HUES48 (cell line): ENCODE data around the gene GRIA3.

Experiments
- H3K27ac ChIP-seq: one replicate; pipeline ENCODE4 v1.7.0; 2013; ENCODE audit warnings: low read depth, low read length, inconsistent platforms
- H3K27me3 ChIP-seq: 2 replicates; pipeline ENCODE4 v1.6.1; 2013; ENCODE audit warnings: mild to moderate bottlenecking, low read length; ENCODE audit not compliant: control insufficient read depth, insufficient read depth
- H3K36me3 ChIP-seq: 2 replicates; pipeline ENCODE4 v1.6.1; 2013; ENCODE audit warnings: low read length; ENCODE audit not compliant: control insufficient read depth, insufficient read depth
- H3K4me1 ChIP-seq: 2 replicates; pipeline ENCODE4 v1.6.1; 2013; ENCODE audit warnings: mild to moderate bottlenecking, low read length; ENCODE audit not compliant: control insufficient read depth, insufficient read depth
- H3K4me3 ChIP-seq: 2 replicates; pipeline ENCODE4 v1.5.1; 2013; ENCODE audit warnings: mild to moderate bottlenecking, low read depth, low read length
- H3K9ac ChIP-seq: 2 replicates; pipeline ENCODE4 v1.6.1; 2013; ENCODE audit warnings: mild to moderate bottlenecking, low read depth, low read length, moderate library complexity
- H3K9me3 ChIP-seq: 2 replicates; pipeline ENCODE4 v1.6.1; 2013; ENCODE audit warnings: low read length; ENCODE audit not compliant: control insufficient read depth, insufficient read depth

Gene GRIA3

GRCh38 chrX:123171781-123172180 is 12.3 kb upstream of the GRIA3 start:
- H3K36me3 ChIP-seq = no peaks in the 10 kb centered on the region
- H3K4me1 ChIP-seq = peaks cover 18% of the 10 kb centered on the region
- no peak overlapping the region for H3K4me3 ChIP-seq
- no peak overlapping the region for H3K9ac ChIP-seq
- H3K9me3 ChIP-seq = no peaks in the 10 kb centered on the region
- H3K27me3 ChIP-seq = peaks cover 20% of the 10 kb centered on the region
- H3K27ac ChIP-seq = no peak overlapping the region

DNA sequence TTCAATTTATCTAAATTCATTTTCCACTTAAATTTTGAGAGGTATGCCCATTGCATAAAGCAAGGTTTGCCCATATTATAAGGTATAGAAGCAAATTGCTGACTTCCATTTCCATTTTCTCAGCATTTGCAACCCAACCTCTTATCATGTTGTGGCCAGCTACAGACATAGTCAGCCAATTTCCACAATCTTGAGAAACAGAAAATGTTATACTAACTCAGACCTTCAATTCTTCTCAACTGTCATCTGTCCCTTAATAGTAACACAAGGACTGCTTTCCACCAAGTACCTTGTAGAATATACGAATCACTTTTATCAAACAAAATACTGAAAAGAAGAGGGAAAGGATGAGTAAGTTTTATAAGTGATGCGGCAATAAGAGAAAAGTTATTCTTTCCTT is 11.2 kb upstream of the GRIA3 start:
- H3K36me3 ChIP-seq = no peaks in the 10 kb centered on the region
- peaks cover 18% of the 10 kb centered on the region for H3K4me1 ChIP-seq
- no peak overlapping the region for H3K4me3 ChIP-seq
- no peaks in the 10 kb centered on the region for H3K9me3 ChIP-seq
- no peak overlapping the region for H3K27ac ChIP-seq
- H3K27me3 ChIP-seq = peaks cover 28% of the 10 kb centered on the region
- no peak overlapping the region for H3K9ac ChIP-seq

DNA sequence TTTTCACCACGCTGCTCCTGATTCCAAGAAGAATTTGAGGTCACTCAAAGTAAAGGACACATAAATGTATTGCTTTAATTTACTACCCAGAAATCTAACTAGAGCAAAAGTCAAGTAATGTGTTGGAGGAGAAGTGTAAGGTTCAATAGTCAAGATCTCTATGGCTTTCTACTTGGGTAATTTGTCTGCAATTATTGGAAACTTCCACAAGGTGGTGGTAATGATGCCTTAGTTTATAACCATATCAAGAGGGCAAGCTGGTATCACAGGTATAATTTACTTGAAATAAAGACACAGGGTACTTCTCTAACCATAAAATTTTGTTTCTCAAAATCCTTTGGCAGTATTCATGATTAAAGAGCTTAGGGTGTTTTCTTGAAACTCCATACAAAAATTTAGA is 10.2 kb upstream of the GRIA3 start:
- peaks cover 31% of the 10 kb centered on the region for H3K27me3 ChIP-seq
- no peaks in the 10 kb centered on the region for H3K36me3 ChIP-seq
- peaks cover 18% of the 10 kb centered on the region for H3K4me1 ChIP-seq
- H3K9me3 ChIP-seq = no peaks in the 10 kb centered on the region
- H3K9ac ChIP-seq = no peak overlapping the region
- H3K4me3 ChIP-seq = no peak overlapping the region
- H3K27ac ChIP-seq = no peak overlapping the region

DNA sequence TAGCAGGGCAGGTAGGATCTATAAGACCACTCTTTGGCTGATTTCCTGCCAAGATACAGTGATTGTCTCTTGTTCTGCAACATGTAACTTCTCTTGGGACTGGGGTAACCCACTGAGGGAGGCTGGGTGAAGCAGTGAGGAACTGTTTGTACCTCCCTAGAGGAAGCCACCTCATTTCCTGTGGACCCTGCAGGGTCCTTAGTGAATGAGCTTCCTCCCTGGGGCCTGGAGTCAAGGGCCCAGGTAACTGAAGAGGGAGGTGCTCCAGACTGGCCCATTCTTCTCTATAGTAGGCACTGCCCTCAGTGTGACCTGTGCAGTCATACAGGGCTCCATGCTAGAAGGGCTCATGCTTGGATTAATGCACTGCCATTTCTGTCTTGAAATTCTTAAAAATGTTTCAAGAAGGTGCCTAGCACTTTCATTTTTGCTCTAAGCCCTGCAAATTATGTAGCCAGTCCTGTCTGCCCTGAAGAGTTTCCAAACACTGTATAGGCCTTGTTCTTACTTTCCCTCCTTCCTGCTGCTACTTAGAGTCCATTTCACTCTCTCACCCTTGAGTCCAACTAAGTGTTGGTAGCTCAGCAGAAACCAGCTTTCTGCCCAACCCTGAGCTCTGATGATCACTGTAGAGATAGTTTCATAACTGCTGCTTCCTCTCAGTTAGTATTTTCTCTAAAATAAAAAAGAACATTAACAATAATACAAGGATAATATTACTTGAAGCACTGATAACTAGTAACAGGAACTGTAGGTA is 8.5 kb upstream of the GRIA3 start:
- peaks cover 42% of the 10 kb centered on the region for H3K27me3 ChIP-seq
- H3K27ac ChIP-seq = peak overlapping the region; percentile 57
- peaks cover 18% of the 10 kb centered on the region for H3K4me1 ChIP-seq
- no peak overlapping the region for H3K4me3 ChIP-seq
- no peak overlapping the region for H3K9ac ChIP-seq
- H3K9me3 ChIP-seq = no peaks in the 10 kb centered on the region
- H3K36me3 ChIP-seq = no peaks in the 10 kb centered on the region

DNA sequence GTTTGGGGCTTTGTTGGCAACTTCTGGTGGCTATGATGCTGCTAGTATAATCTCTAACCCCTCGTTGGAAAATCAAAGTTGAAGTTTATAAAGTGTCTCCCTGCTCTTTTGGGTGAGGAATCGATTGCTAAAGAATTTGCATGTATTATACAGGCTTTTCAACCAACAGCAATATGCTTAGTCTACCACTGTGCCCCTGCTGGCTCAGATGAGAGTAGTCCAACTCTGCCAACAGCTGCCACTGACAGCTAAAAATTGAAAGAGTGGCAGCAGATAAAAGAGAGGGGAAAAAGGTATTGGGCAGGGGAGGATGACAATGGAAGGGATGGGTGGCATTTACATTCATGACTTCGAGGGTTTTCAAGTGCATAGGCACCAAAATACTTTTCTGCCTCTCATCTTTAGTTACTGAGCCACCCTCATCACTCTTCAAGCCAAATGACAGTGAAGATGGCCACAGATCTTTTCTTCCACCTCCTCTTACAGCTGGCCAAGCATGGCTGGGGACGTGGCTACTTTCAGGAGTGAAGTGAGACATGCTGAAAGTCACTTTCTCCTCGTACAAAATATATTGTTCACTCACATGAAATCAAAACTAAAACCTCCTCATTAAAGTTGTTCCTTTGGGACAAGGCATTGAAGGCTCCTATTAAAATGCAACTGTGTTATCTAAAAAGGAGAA is 2.7 kb upstream of the GRIA3 start:
- Histone ChIP-seq H3K27ac (no peak overlapping the region), H3K27me3 (peaks cover 76% of the 10 kb centered on the region), H3K9me3 (no peaks in the 10 kb centered on the region), H3K4me1 (peaks cover 15% of the 10 kb centered on the region), H3K9ac (no peak overlapping the region), H3K36me3 (no peaks in the 10 kb centered on the region), H3K4me3 (no peak overlapping the region)

DNA sequence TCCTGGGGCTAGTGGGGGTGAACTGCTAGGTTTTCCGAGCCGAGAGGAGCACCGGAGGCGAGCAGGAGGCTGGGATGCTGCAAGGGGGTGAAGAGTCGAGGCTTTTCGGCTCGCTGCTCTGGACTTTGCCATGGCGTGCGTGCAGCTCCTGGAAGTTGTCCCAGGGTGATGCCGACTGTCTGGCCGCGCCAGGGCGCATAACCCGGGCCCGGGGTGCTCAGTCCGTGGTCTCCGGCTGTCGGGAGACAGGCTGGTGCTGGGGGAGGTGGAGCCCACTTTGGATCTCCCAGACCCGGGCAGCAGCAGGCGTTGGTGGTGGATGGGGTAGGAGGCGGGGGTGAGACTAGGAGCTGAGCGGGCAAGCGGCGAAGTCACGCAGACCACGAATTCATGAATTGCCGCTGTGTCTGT is 793 bp downstream of the GRIA3 start:
- peaks cover 24% of the 10 kb centered on the region for H3K4me1 ChIP-seq
- H3K9ac ChIP-seq = no peak overlapping the region
- no peaks in the 10 kb centered on the region for H3K36me3 ChIP-seq
- peaks cover 85% of the 10 kb centered on the region for H3K27me3 ChIP-seq
- no peak overlapping the region for H3K27ac ChIP-seq
- no peaks in the 10 kb centered on the region for H3K9me3 ChIP-seq
- peak overlapping the region; percentile 81 for H3K4me3 ChIP-seq

GRCh38 chrX:123185721-123186120 is 1.6 kb downstream of the GRIA3 start:
- H3K9ac ChIP-seq = no peak overlapping the region
- H3K4me3 ChIP-seq = peak overlapping the region; percentile 81
- no peaks in the 10 kb centered on the region for H3K36me3 ChIP-seq
- H3K27ac ChIP-seq = no peak overlapping the region
- H3K9me3 ChIP-seq = no peaks in the 10 kb centered on the region
- H3K27me3 ChIP-seq = peaks cover 77% of the 10 kb centered on the region
- H3K4me1 ChIP-seq = peaks cover 32% of the 10 kb centered on the region

DNA sequence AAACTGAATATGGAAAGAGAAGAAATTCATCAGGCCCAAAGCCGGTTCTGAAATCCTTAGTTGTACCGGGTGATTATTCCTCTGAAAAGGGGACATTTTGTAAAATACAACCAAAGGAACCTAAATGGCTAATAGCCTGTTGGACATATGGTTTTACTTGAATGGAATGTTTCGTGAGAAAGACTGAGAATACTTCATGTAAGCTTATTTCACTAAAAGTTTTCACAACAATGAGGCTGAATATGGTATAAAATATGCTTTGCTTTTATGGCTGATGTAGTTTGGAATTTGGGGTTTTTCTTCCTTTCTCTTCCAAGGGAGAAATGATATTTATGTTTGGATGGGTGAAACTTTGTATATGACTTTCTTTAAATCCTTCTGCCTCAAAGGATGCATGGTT is 2.7 kb downstream of the GRIA3 start:
- H3K4me3 ChIP-seq = no peak overlapping the region
- H3K36me3 ChIP-seq = no peaks in the 10 kb centered on the region
- peaks cover 40% of the 10 kb centered on the region for H3K4me1 ChIP-seq
- H3K9me3 ChIP-seq = no peaks in the 10 kb centered on the region
- no peak overlapping the region for H3K9ac ChIP-seq
- peaks cover 66% of the 10 kb centered on the region for H3K27me3 ChIP-seq
- H3K27ac ChIP-seq = no peak overlapping the region

- no peaks in the 10 kb centered on the region for H3K9me3 ChIP-seq
- H3K4me3 ChIP-seq = no peak overlapping the region
- no peak overlapping the region for H3K9ac ChIP-seq
- no peak overlapping the region for H3K27ac ChIP-seq
- no peaks in the 10 kb centered on the region for H3K36me3 ChIP-seq
- peaks cover 60% of the 10 kb centered on the region for H3K27me3 ChIP-seq
- peaks cover 35% of the 10 kb centered on the region for H3K4me1 ChIP-seq
Measured at GRCh38 chrX:123188081-123188480, 4.0 kb downstream of the GRIA3 start.

DNA sequence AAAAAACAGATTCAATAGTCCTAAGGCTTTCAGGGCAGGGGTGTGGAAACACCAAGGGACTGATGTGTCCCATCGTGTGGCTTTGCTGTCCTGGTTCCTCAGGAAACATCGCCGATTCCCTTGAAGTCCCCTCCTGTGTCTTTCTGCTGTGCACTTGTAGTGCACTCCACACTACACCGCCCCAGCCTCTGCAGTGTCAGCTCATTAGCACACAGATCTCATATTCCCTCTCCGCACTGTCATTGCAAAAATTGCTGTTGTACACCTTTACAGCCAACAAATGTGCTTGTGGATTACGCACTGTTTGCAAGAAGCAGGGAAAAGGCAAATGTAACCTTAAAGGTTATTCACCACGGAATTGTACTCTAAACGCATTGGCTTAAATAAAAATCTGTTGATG is 5.3 kb downstream of the GRIA3 start:
- H3K27ac ChIP-seq = no peak overlapping the region

GRCh38 chrX:123190096-123190495 is 6.0 kb downstream of the GRIA3 start:
- Histone ChIP-seq H3K27ac (no peak overlapping the region), H3K36me3 (no peaks in the 10 kb centered on the region), H3K4me3 (no peak overlapping the region), H3K4me1 (peaks cover 34% of the 10 kb centered on the region), H3K9ac (no peak overlapping the region), H3K9me3 (no peaks in the 10 kb centered on the region), H3K27me3 (peaks cover 47% of the 10 kb centered on the region)

More for the DNA sequence above, 5.3 kb downstream of the GRIA3 start:
- H3K9me3 ChIP-seq = no peaks in the 10 kb centered on the region
- no peak overlapping the region for H3K9ac ChIP-seq
- no peaks in the 10 kb centered on the region for H3K36me3 ChIP-seq
- peaks cover 34% of the 10 kb centered on the region for H3K4me1 ChIP-seq
- peaks cover 54% of the 10 kb centered on the region for H3K27me3 ChIP-seq
- H3K4me3 ChIP-seq = no peak overlapping the region
